Left lung (tissue), 10 donors: Measurements from ENCODE around the gene SLC25A42. TPM values are rescaled to one million over a fixed set of nuclear protein-coding genes. Genes with fewer than 3 reads are reported as not detected.

Experiments used
- ATAC-seq: fragments of 200-7000 bp; cut with Tn5 transposase; one replicate; pipeline ENCODE4 v1.9.1; 2020; ENCODE audit warnings: moderate library complexity
- DNase-seq, 4 donors: peaks; one replicate each; pipeline ENCODE4 v3.0.0-alpha.2; 2013 to 2020
- H3K27ac ChIP-seq, 2 donors: fragments of 200-600 bp; sonication (generic) in 1 of 2; one replicate each; pipeline versions ENCODE4 v1.5.0 to v1.8.0; 2020 to 2021
- H3K27me3 ChIP-seq, 2 donors: fragments of 200-600 bp; sonication (generic) in 1 of 2; one replicate each; pipeline versions ENCODE4 v1.5.0 to v1.8.0; 2020 to 2021
- H3K36me3 ChIP-seq, 2 donors: fragments of 200-600 bp; sonication (generic) in 1 of 2; one replicate each; pipeline versions ENCODE4 v1.5.0 to v1.8.0; 2020 to 2021
- H3K4me1 ChIP-seq, 2 donors: fragments of 200-600 bp; one replicate each; pipeline ENCODE4 v1.8.0; 2021
- H3K4me3 ChIP-seq, 2 donors: fragments of 200-600 bp; sonication (generic) in 1 of 2; one replicate each; pipeline versions ENCODE4 v1.5.0 to v1.8.0; 2020 to 2021; ENCODE audit warnings: mild to moderate bottlenecking in 1 of 2
- H3K9me3 ChIP-seq, 2 donors: fragments of 200-600 bp; sonication (generic) in 1 of 2; one replicate each; pipeline versions ENCODE4 v1.5.0 to v1.8.0; 2020 to 2021
- intact Hi-C, 2 donors: fragments of 100-400 bp; cut with DNase I; formaldehyde crosslinking; loops; one replicate each; pipeline versions ENCODE4 v1.11.2 to v1.14.2; 2022
- polyA plus RNA-seq, 6 donors: library from polyadenylated mRNA; unstranded; fragments of 120-200 nt; gene quantifications; one replicate each; pipeline ENCODE4 v1.2.1, GENCODE V29; 2013; ENCODE audit not compliant: insufficient read length in 6 of 6
- total RNA-seq, 2 donors: library from RNA; stranded (reverse); fragmentation: NEBNext Ultra II Directional; extraction: Animal tissue kit (Norgen Biotek cat#: 25700); gene quantifications; one replicate each; pipeline ENCODE4 v1.2.1, GENCODE V29; 2021
- TF ChIP-seq, protein P1 (sequence below), 2 donors: fragments of 200-600 bp; sonication (generic) in 1 of 2; IDR thresholded peaks; one replicate each; pipeline versions ENCODE4 v1.5.0 to v1.8.0; 2021; ENCODE audit warnings: antibody characterized with exemption in 2 of 2
- donor health status: DM: no; HTN: yes; CAD: no.
- donor health status: DM: no; HTN: no; CAD: no.

SLC25A42 gene
- total and polyA plus RNA-seq, 8 donors = 7.6 to 16.6 (median 12.8) TPM

DNA sequence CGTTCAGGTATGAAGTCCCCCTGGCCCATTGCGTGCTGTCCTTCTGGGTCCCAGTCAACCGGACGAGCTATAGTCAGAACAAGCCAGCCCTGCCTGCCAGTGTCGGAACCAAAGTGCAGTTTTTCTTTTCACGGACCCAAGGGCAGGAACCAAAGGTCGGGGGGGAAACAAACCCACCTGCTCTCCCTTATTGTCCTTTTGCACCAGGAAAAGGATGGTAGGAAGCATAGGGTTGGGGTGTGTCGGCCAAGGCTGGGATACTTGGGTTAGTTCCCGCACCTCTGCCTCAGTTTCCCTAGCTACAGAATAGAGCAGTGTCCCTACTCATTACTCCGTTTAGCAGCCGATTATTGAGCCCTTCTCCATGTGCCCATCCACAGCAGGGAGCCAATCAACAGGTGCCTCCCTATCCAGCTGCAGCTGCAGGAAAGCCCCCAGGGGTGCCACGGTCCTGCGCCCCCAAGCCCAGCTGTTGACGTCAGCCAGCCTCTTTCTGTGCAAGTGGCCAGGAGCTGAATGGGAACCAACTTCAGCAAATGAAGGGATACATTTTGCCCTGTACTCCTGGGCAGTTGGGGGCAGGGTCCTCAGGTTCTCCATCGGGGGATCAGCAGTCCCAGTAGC, 9.4 kb upstream of the SLC25A42 start:
- H3K9me3 ChIP-seq = no peaks in the 10 kb centered on the region
- intact Hi-C loops = loop anchor here in 1 of 2 donors (10.0 kb wide), 1 partner anchor 80 kb away; the partner anchor contains the start of gene TMEM161A
- H3K36me3 ChIP-seq = peaks cover 0 to 94% of the 10 kb centered on the region in 2 donors
- no peak overlapping the region for H3K4me3 ChIP-seq
- TF ChIP-seq, protein P1, sequence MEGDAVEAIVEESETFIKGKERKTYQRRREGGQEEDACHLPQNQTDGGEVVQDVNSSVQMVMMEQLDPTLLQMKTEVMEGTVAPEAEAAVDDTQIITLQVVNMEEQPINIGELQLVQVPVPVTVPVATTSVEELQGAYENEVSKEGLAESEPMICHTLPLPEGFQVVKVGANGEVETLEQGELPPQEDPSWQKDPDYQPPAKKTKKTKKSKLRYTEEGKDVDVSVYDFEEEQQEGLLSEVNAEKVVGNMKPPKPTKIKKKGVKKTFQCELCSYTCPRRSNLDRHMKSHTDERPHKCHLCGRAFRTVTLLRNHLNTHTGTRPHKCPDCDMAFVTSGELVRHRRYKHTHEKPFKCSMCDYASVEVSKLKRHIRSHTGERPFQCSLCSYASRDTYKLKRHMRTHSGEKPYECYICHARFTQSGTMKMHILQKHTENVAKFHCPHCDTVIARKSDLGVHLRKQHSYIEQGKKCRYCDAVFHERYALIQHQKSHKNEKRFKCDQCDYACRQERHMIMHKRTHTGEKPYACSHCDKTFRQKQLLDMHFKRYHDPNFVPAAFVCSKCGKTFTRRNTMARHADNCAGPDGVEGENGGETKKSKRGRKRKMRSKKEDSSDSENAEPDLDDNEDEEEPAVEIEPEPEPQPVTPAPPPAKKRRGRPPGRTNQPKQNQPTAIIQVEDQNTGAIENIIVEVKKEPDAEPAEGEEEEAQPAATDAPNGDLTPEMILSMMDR (IDR thresholded peaks at IDR 0.05) = no peak
- H3K4me1 ChIP-seq = no peaks in the 10 kb centered on the region
- ATAC-seq (no peak), DNase-seq (peak in 1 of 4 donors; percentile 54)
- no peak overlapping the region for H3K27ac ChIP-seq
- no peaks in the 10 kb centered on the region for H3K27me3 ChIP-seq

DNA sequence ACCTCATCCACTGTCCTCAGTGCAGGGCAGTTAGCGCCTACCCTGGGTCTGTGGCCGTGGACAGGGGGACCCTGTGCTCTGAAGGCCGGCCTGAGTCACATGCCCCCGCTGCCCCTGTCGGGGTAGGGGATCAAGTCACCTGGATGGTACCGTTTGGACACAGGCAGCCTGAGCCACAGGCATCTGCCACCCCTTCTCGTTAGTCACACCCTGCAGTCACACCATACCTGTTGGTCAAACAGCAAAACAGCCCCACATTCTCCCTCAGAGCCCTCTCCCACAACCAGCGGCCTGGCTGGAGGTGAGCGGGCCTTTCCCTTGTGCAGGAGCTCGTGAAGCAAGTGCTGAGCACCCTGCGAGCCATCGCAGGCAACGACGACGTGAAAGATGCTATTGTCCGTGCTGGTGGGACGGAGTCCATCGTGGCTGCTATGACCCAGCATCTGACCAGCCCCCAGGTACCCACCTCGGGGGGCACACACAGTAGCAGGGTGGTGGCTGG, 8.8 kb upstream of the SLC25A42 start:
- Histone ChIP-seq H3K27ac (no peak overlapping the region), H3K4me3 (no peak overlapping the region), H3K4me1 (no peaks in the 10 kb centered on the region), H3K36me3 (peaks cover 0 to 93% of the 10 kb centered on the region in 2 donors), H3K27me3 (no peaks in the 10 kb centered on the region), H3K9me3 (no peaks in the 10 kb centered on the region)
- intact Hi-C loops = loop anchor here in 1 of 2 donors (10.0 kb wide), 1 partner anchor 80 kb away; the partner anchor contains the start of gene TMEM161A
- DNase-seq = peak in 1 of 4 donors; percentile 50
- no peak for ATAC-seq
- TF ChIP-seq, protein P1 (IDR thresholded peaks at IDR 0.05) = no peak

DNA sequence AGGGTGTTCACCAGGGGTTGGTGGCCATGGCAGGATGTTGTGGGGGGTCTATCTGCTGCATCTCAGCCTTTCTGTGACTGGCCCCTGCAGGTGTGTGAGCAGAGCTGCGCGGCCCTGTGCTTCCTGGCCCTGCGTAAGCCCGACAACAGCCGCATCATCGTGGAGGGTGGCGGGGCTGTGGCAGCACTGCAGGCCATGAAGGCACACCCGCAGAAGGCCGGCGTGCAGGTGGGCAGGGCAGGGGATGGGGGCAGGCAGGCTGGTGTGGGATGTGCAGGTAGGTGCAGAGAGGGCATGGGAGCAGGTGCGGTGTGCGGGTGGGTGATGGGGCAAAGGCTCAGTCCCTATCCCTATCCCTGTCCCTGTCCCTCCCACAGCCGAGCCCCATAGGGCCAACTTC, 8.1 kb upstream of the SLC25A42 start:
- no peaks in the 10 kb centered on the region for H3K9me3 ChIP-seq
- TF ChIP-seq, protein P1 (IDR thresholded peaks at IDR 0.05) = no peak
- intact Hi-C loops = loop anchor here in 1 of 2 donors (10.0 kb wide), 1 partner anchor 79 kb away; the partner anchor contains the start of gene TMEM161A
- no peak for ATAC-seq
- H3K27me3 ChIP-seq = no peaks in the 10 kb centered on the region
- no peak overlapping the region for H3K4me3 ChIP-seq
- peak in 1 of 4 donors; percentile 64 for DNase-seq
- H3K36me3 ChIP-seq = peaks cover 0 to 88% of the 10 kb centered on the region in 2 donors
- no peak overlapping the region for H3K27ac ChIP-seq
- H3K4me1 ChIP-seq = no peaks in the 10 kb centered on the region

DNA sequence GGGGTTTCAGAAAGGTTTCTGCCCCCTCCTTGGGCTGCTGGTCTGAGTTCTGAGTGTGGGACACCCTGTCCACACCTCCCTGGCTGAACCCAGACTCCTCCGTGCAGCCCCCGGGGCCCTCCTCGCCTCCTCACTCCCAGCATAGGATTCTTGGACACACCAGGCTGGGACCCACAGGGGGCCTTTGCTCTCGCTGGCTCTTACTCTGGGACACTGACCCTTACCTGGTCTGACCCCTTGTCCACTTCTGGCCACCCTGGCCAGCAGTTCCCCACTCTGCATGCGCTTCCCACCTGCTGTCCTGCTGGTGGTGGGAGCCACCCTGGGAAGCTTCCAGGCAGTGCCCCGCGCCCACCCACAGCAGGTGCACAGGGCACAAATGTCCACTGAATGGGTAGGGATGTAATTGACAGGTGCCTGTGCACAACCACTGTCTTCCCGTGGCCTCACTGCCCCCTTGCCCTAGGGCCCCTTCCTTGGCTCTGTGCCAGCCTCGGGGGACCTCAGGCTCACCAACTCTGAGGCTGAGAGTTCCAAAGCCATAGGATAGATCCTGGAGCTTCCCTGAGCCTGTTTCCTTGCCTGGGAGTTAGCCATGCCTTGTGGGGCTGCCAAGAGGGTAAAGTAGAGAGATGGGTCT, 7.0 kb upstream of the SLC25A42 start:
- Histone ChIP-seq H3K36me3 (peaks cover 0 to 79% of the 10 kb centered on the region in 2 donors), H3K27me3 (no peaks in the 10 kb centered on the region), H3K4me1 (no peaks in the 10 kb centered on the region), H3K27ac (no peak overlapping the region), H3K9me3 (no peaks in the 10 kb centered on the region), H3K4me3 (no peak overlapping the region)
- intact Hi-C loops = loop anchor here in 1 of 2 donors (10.0 kb wide), 1 partner anchor 78 kb away; the partner anchor contains the start of gene TMEM161A
- TF ChIP-seq, protein P1 (IDR thresholded peaks at IDR 0.05) = no peak
- no peak for ATAC-seq
- peak in 1 of 4 donors; percentile 57 for DNase-seq

DNA sequence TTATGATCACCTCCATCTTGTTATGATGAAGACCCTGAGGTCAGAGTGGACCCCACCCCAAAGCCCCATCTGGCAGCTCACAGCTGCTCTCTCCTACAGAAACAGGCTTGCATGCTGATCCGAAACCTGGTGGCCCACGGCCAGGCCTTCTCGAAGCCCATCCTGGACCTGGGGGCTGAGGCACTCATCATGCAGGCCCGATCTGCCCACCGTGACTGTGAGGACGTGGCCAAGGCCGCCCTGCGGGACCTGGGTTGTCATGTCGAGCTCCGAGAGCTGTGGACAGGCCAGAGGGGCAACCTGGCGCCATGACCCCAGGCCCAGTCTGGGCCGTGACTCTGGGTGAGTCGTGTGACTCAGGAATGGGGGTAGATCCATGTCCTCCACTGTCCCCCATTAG, 6.5 kb upstream of the SLC25A42 start:
- H3K9me3 ChIP-seq = no peaks in the 10 kb centered on the region
- peak in 1 of 4 donors; percentile 65 for DNase-seq
- no peaks in the 10 kb centered on the region for H3K27me3 ChIP-seq
- peaks cover 0 to 4% of the 10 kb centered on the region in 2 donors for H3K4me1 ChIP-seq
- H3K4me3 ChIP-seq = no peak overlapping the region
- ATAC-seq = no peak
- no peak overlapping the region for H3K27ac ChIP-seq
- intact Hi-C loops = loop anchor here in 1 of 2 donors (10.0 kb wide), 1 partner anchor 77 kb away; the partner anchor contains the start of gene TMEM161A
- H3K36me3 ChIP-seq = peaks cover 0 to 74% of the 10 kb centered on the region in 2 donors
- TF ChIP-seq, protein P1 (IDR thresholded peaks at IDR 0.05) = no peak
